H1 (cell line): ENCODE data around the gene GOLGA3. TPM values are rescaled to one million over a fixed set of nuclear protein-coding genes. Genes with fewer than 3 reads are reported as not detected.

ENCODE experiments used
- CTCF ChIA-PET: fragments of 300-600 bp; sonication (Branson Sonifier 250); formaldehyde crosslinking; loops from one replicate; lab custom pipeline; 2021; ENCODE audit not compliant: partially characterized antibody; lab: Charles Lee
- POLR2A ChIA-PET: fragments of 300-600 bp; sonication (Branson Sonifier 250); formaldehyde crosslinking; loops from one replicate; lab custom pipeline; 2021; ENCODE audit warnings: inconsistent platforms; ENCODE audit not compliant: partially characterized antibody; lab: Charles Lee
- DNase-seq, 2 experiments: peaks; one replicate each; pipeline versions ENCODE4 v3.0.0 to v3.0.0-alpha.2; 2010 to 2022; ENCODE audit warnings: low spot score in 2 of 2, low read depth in 1 of 2, mixed read lengths in 1 of 2
- FAIRE-seq: peaks from 2 replicates; lab custom pipeline; 2011; peaks lifted over from hg19 to GRCh38; lab: Jason Lieb, UNC
- H2AFZ ChIP-seq: 2 replicates; pipeline ENCODE4 v1.8.1; 2012; ENCODE audit warnings: low read length, inconsistent platforms
- H2AK5ac ChIP-seq: 2 replicates; pipeline ENCODE4 v1.6.1; 2013; ENCODE audit warnings: low read depth, low read length
- H2BK120ac ChIP-seq: replicated peaks from 2 replicates; pipeline ENCODE3; 2013; ENCODE audit warnings: low read depth, low read length, inconsistent platforms
- H2BK12ac ChIP-seq: 2 replicates; pipeline ENCODE4 v1.6.1; 2013; ENCODE audit warnings: low read depth, low read length
- H2BK15ac ChIP-seq: 2 replicates; pipeline ENCODE4 v1.6.1; 2013; ENCODE audit warnings: low read length
- H2BK20ac ChIP-seq: 2 replicates; pipeline ENCODE4 v1.6.1; 2013; ENCODE audit warnings: low read length
- H2BK5ac ChIP-seq: 2 replicates; pipeline ENCODE4 v1.6.1; 2013; ENCODE audit warnings: low read depth, low read length
- H3K14ac ChIP-seq: 2 replicates; pipeline ENCODE4 v1.6.1; 2013; ENCODE audit warnings: inconsistent platforms; ENCODE audit not compliant: insufficient read length
- H3K18ac ChIP-seq: 2 replicates; pipeline ENCODE4 v1.6.1; 2013; ENCODE audit warnings: low read length; ENCODE audit errors: extremely low read depth
- H3K23ac ChIP-seq: 2 replicates; pipeline ENCODE4 v1.6.1; 2013; ENCODE audit warnings: inconsistent platforms; ENCODE audit not compliant: insufficient read length
- H3K23me2 ChIP-seq: 2 replicates; pipeline ENCODE4 v1.6.1; 2013; ENCODE audit warnings: low read depth, low read length
- H3K27ac ChIP-seq: 2 replicates; pipeline ENCODE4 v1.6.1; 2011; ENCODE audit warnings: low read depth, low read length, inconsistent platforms
- H3K27me3 ChIP-seq, 4 experiments: replicated peaks in 1 of 4; 1 replicate in 1 of 4; 2 replicates in 3 of 4; pipeline versions ENCODE4 v1.6.1 to v1.8.1; 2011 to 2013; ENCODE audit warnings: low read length in 3 of 4, mild to moderate bottlenecking in 3 of 4, inconsistent platforms in 2 of 4, mixed read lengths in 2 of 4, moderate library complexity in 1 of 4; ENCODE audit not compliant: control insufficient read depth in 3 of 4, insufficient read depth in 3 of 4; ENCODE audit errors: extremely low read depth in 1 of 4
- H3K36me3 ChIP-seq, 4 experiments: 2 replicates each; pipeline versions ENCODE4 v1.6.1 to v1.8.1; 2011 to 2013; ENCODE audit warnings: mild to moderate bottlenecking in 4 of 4, low read length in 3 of 4, moderate library complexity in 2 of 4, control low read depth in 1 of 4, inconsistent platforms in 1 of 4; ENCODE audit not compliant: insufficient read depth in 4 of 4, control insufficient read depth in 2 of 4
- H3K4ac ChIP-seq: replicated peaks from 2 replicates; pipeline ENCODE3; 2013; ENCODE audit warnings: low read length, low read depth, mixed read lengths, inconsistent platforms; ENCODE audit not compliant: insufficient read length
- H3K4me1 ChIP-seq, 4 experiments: replicated peaks in 1 of 4; 1 replicate in 1 of 4; 2 replicates in 3 of 4; pipeline versions ENCODE4 v1.6.1 to v1.8.1; 2011 to 2013; ENCODE audit warnings: low read length in 3 of 4, inconsistent platforms in 2 of 4, mixed read lengths in 1 of 4; ENCODE audit not compliant: insufficient read depth in 4 of 4, control insufficient read depth in 3 of 4
- H3K4me2 ChIP-seq, 2 experiments: 2 replicates each; pipeline versions ENCODE4 v1.6.1 to v1.8.1; 2011 to 2013; ENCODE audit warnings: low read depth in 2 of 2, low read length in 2 of 2, control low read depth in 1 of 2, inconsistent platforms in 1 of 2, mild to moderate bottlenecking in 1 of 2; ENCODE audit not compliant: insufficient read depth in 1 of 2
- H3K4me3 ChIP-seq, 4 experiments: fragments of 200-600, 300-600 bp in 1 of 4; sonication (generic), shearing (Covaris generic), sonication (Bioruptor Twin) in 1 of 4; 2 replicates each; pipeline versions ENCODE4 v1.5.1 to v1.8.1; 2011 to 2016; ENCODE audit warnings: low read length in 4 of 4, low read depth in 3 of 4, control low read depth in 2 of 4, inconsistent platforms in 2 of 4, mild to moderate bottlenecking in 2 of 4, mixed read lengths in 1 of 4, moderate library complexity in 1 of 4; ENCODE audit not compliant: insufficient read depth in 2 of 4; ENCODE audit errors: extremely low read depth in 1 of 4
- H3K56ac ChIP-seq: replicated peaks from 2 replicates; pipeline ENCODE3; 2013; ENCODE audit warnings: low read depth, mild to moderate bottlenecking, mixed read lengths, low read length, inconsistent platforms; ENCODE audit not compliant: insufficient read length
- H3K79me1 ChIP-seq: 2 replicates; pipeline ENCODE4 v1.6.1; 2013; ENCODE audit warnings: low read depth, low read length, control low read depth
- H3K79me2 ChIP-seq, 2 experiments: 2 replicates each; pipeline versions ENCODE4 v1.6.1 to v1.8.1; 2012 to 2013; ENCODE audit warnings: low read length in 2 of 2, mild to moderate bottlenecking in 2 of 2, inconsistent platforms in 1 of 2; ENCODE audit not compliant: insufficient read depth in 2 of 2, control insufficient read depth in 1 of 2
- H3K9ac ChIP-seq, 4 experiments: replicated peaks in 1 of 4; 1 replicate in 1 of 4; 2 replicates in 3 of 4; pipeline versions ENCODE4 v1.6.1 to v1.8.1; 2011 to 2013; ENCODE audit warnings: low read depth in 3 of 4, low read length in 3 of 4, control low read depth in 2 of 4, mild to moderate bottlenecking in 2 of 4, moderate library complexity in 2 of 4, inconsistent platforms in 1 of 4; ENCODE audit errors: extremely low read depth in 1 of 4
- H3K9me3 ChIP-seq, 2 experiments: 2 replicates each; pipeline versions ENCODE4 v1.6.1 to v1.8.1; 2012 to 2013; ENCODE audit warnings: mild to moderate bottlenecking in 2 of 2, moderate library complexity in 2 of 2, control low read depth in 1 of 2, inconsistent platforms in 1 of 2, low read depth in 1 of 2, low read length in 1 of 2, mixed read lengths in 1 of 2; ENCODE audit not compliant: insufficient read depth in 2 of 2
- H4K20me1 ChIP-seq, 2 experiments: replicated peaks in 1 of 2; 2 replicates each; pipeline versions ENCODE3 to v1.8.1; 2011 to 2013; ENCODE audit warnings: inconsistent platforms in 2 of 2, low read length in 2 of 2, mild to moderate bottlenecking in 1 of 2; ENCODE audit not compliant: insufficient read depth in 2 of 2, control insufficient read depth in 1 of 2
- H4K5ac ChIP-seq: 2 replicates; pipeline ENCODE4 v1.6.1; 2013; ENCODE audit warnings: low read length, low read depth, mixed read lengths, inconsistent platforms; ENCODE audit not compliant: insufficient read length
- H4K8ac ChIP-seq: 2 replicates; pipeline ENCODE4 v1.8.0; 2013; ENCODE audit warnings: mild to moderate bottlenecking, moderate library complexity, low read length, inconsistent platforms; ENCODE audit not compliant: insufficient read depth; ENCODE audit errors: extremely low read depth
- H4K91ac ChIP-seq: replicated peaks from 2 replicates; pipeline ENCODE3; 2013; ENCODE audit warnings: low read length, mixed read lengths, inconsistent platforms; ENCODE audit not compliant: insufficient read length
- KDM4A ChIP-seq: IDR thresholded peaks from one replicate; pipeline ENCODE4 v1.7.1; 2012; ENCODE audit warnings: low read depth, mild to moderate bottlenecking, moderate library complexity, low read length, inconsistent platforms; ENCODE audit not compliant: severe bottlenecking
- SP4 ChIP-seq: IDR thresholded peaks from 2 replicates; pipeline ENCODE4 v1.6.1; 2012; ENCODE audit warnings: low read length, inconsistent platforms
- WGBS, 2 experiments: shearing (Covaris generic) in 1 of 2; methylation state at CpG; one replicate each; pipeline versions ENCODE4 v1.1.6 to v1.1.7; 2013 to 2015; ENCODE audit warnings: low lambda C conversion rate in 2 of 2, mixed read lengths in 2 of 2, inconsistent platforms in 1 of 2, low coverage in 1 of 2, missing lambda C conversion rate in 1 of 2; ENCODE audit not compliant: insufficient replicate concordance in 2 of 2, insufficient coverage in 1 of 2, insufficient read length in 1 of 2; ENCODE audit errors: extremely low coverage in 1 of 2, missing lambda C conversion rate in 1 of 2; 5-methylcytosine and 5-hydroxymethylcytosine counted together
- polyA plus RNA-seq, 7 experiments: library from polyadenylated mRNA; depleted of rRNA in 3 of 7; stranded (reverse) in 5 of 7; unstranded in 2 of 7; fragments of >200 nt in 5 of 7; fragments of 200-250 nt in 2 of 7; gene quantifications; 1 replicate in 5 of 7; 2 replicates in 1 of 7; 4 replicates in 1 of 7; pipeline versions ENCODE4 v1.2.1 to v1.2.3, GENCODE V29; 2011 to 2013; ENCODE audit warnings: missing spikeins in 2 of 7, mixed read lengths in 2 of 7
- total RNA-seq: library from RNA; stranded (reverse); fragmentation: NEBNext Ultra II Directional; extraction: Animal tissue kit (Norgen Biotek cat#: 25700); gene quantifications from 2 replicates; pipeline ENCODE4 v1.2.1, GENCODE V29; 2021

GOLGA3 gene
- total and polyA plus RNA-seq, 2 of the 8 experiments (the other 6 are each of a cell fraction or from before 2014, with no cell fraction given): 6.4 to 33.1 TPM

GRCh38 chr12:132766380-132767085 lies 62.1 kb downstream of the GOLGA3 start:
- no peak overlapping the region for H3K56ac ChIP-seq
- H3K14ac ChIP-seq: no peak overlapping the region
- DNase-seq: no peak
- H3K79me2 ChIP-seq: peaks cover 0 to under 1% of the 10 kb centered on the region in 2 experiments; a peak in 1 of 4 replicates
- FAIRE-seq: no peak
- no peak overlapping the region for H3K18ac ChIP-seq
- no peak overlapping the region for H2AK5ac ChIP-seq
- no peaks in the 10 kb centered on the region for H3K23me2 ChIP-seq
- H3K27ac ChIP-seq: no peak overlapping the region
- no peak overlapping the region for H2BK15ac ChIP-seq
- H4K8ac ChIP-seq: no peak overlapping the region
- no peak overlapping the region for H3K9ac ChIP-seq
- H2BK120ac ChIP-seq: no peak overlapping the region
- CTCF ChIA-PET: interaction anchor here (1.2 to 4.0 kb wide), 6 partner anchors 9 to 101 kb away, joined by 3 to 18 read pairs (median 3); no protein-coding TSS in a partner anchor
- POLR2A ChIA-PET: interaction anchor here (0.6 to 1.6 kb wide), 5 partner anchors 8 to 277 kb away, joined by 3 to 4 read pairs (median 3); no protein-coding TSS in a partner anchor
- H2AFZ ChIP-seq: no peak overlapping the region
- H3K9me3 ChIP-seq: no peaks in the 10 kb centered on the region
- H2BK5ac ChIP-seq: no peak overlapping the region
- H4K5ac ChIP-seq: no peak overlapping the region
- no peaks in the 10 kb centered on the region; a peak in 1 of 7 replicates for H3K4me1 ChIP-seq
- no peaks in the 10 kb centered on the region for H3K27me3 ChIP-seq
- no peaks in the 10 kb centered on the region for H3K79me1 ChIP-seq
- no peak overlapping the region for H4K91ac ChIP-seq
- 88% methylated on average over 27 of the region's 27 CpGs; no CpG with 5 or more reads in 1 of the 2 experiments for WGBS, 2 experiments
- TF ChIP-seq KDM4A (no peak), SP4 (no peak)
- H3K36me3 ChIP-seq: peaks cover 0 to 3% (median 1%) of the 10 kb centered on the region in 4 experiments; a peak in 1 of 8 replicates
- H3K4ac ChIP-seq: no peak overlapping the region
- H3K4me3 ChIP-seq: no peak overlapping the region
- H3K23ac ChIP-seq: no peak overlapping the region
- H2BK20ac ChIP-seq: no peak overlapping the region
- H3K4me2 ChIP-seq: no peak overlapping the region
- peaks cover 0 to 5% of the 10 kb centered on the region in 2 experiments for H4K20me1 ChIP-seq
- H2BK12ac ChIP-seq: no peak overlapping the region
